Activated CD8-positive, alpha-beta memory T cell treated with anti-CD3 and anti-CD28 coated beads, Interleukin-2, amount 50 U/mL, for 48 hours (primary cell): ENCODE measurements around the gene DBNL.
A peak's percentile ranks its signal among the peaks of the same experiment; 100 is the strongest.

Experiments used
- DNase-seq: peaks from one replicate; pipeline ENCODE4 v3.0.0-alpha.2; 2020

The DBNL gene

GRCh38 chr7:44078521-44078920, 34.0 kb downstream of the DBNL start:
- no peak for DNase-seq

- no peak for DNase-seq
Measured at GRCh38 chr7:44079331-44080021, 35.0 kb downstream of the DBNL start.

- no peak for DNase-seq
Measured at GRCh38 chr7:44080118-44080517, 35.6 kb downstream of the DBNL start.

- DNase-seq = no peak
Measured at GRCh38 chr7:44080686-44081265, 36.3 kb downstream of the DBNL start.

- peak; percentile 66 for DNase-seq
Measured at GRCh38 chr7:44081266-44081748, 36.8 kb downstream of the DBNL start.

- peak; percentile 95 for DNase-seq
Measured at GRCh38 chr7:44082541-44083207, 38.2 kb downstream of the DBNL start.

- no peak for DNase-seq
Measured at GRCh38 chr7:44083796-44084195, 39.3 kb downstream of the DBNL start.

- no peak for DNase-seq
Measured at GRCh38 chr7:44084701-44085100, 40.2 kb downstream of the DBNL start.

GRCh38 chr7:44085546-44085945, 41.0 kb downstream of the DBNL start:
- no peak for DNase-seq

GRCh38 chr7:44086627-44087026, 42.1 kb downstream of the DBNL start:
- no peak for DNase-seq

GRCh38 chr7:44087911-44088838, 43.7 kb downstream of the DBNL start:
- no peak for DNase-seq

GRCh38 chr7:44093102-44093641, 48.7 kb downstream of the DBNL start:
- DNase-seq = no peak

GRCh38 chr7:44094365-44094764, 49.9 kb downstream of the DBNL start:
- DNase-seq = no peak

GRCh38 chr7:44094883-44095592, 50.5 kb downstream of the DBNL start:
- no peak for DNase-seq

- no peak for DNase-seq
Measured at GRCh38 chr7:44095781-44096180, 51.3 kb downstream of the DBNL start.

- DNase-seq = no peak
Measured at GRCh38 chr7:44096326-44096881, 51.9 kb downstream of the DBNL start.

- no peak for DNase-seq
Measured at GRCh38 chr7:44097064-44097932, 52.8 kb downstream of the DBNL start.

GRCh38 chr7:44098092-44099068, 53.9 kb downstream of the DBNL start:
- DNase-seq = no peak

- no peak for DNase-seq
Measured at GRCh38 chr7:44099669-44100068, 55.2 kb downstream of the DBNL start.
